Rectal smooth muscle tissue (tissue), 1 donor: Measurements from ENCODE around the gene MMP23B.

Source experiments
- H3K27ac ChIP-seq: one replicate; pipeline ENCODE4 v1.7.0; 2013; ENCODE audit warnings: low read depth, low read length, inconsistent platforms
- H3K27me3 ChIP-seq: one replicate; pipeline ENCODE4 v1.7.0; 2013; ENCODE audit warnings: low read length; ENCODE audit not compliant: control insufficient read depth, insufficient read depth
- H3K36me3 ChIP-seq: one replicate; pipeline ENCODE4 v1.7.0; 2013; ENCODE audit warnings: low read length; ENCODE audit not compliant: control insufficient read depth, insufficient read depth
- H3K4me1 ChIP-seq: one replicate; pipeline ENCODE4 v1.7.0; 2013; ENCODE audit warnings: low read length; ENCODE audit not compliant: control insufficient read depth, insufficient read depth
- H3K4me3 ChIP-seq: one replicate; pipeline ENCODE4 v1.7.0; 2013; ENCODE audit warnings: low read length
- H3K9ac ChIP-seq: one replicate; pipeline ENCODE4 v1.7.0; 2013; ENCODE audit warnings: low read length

MMP23B gene

DNA sequence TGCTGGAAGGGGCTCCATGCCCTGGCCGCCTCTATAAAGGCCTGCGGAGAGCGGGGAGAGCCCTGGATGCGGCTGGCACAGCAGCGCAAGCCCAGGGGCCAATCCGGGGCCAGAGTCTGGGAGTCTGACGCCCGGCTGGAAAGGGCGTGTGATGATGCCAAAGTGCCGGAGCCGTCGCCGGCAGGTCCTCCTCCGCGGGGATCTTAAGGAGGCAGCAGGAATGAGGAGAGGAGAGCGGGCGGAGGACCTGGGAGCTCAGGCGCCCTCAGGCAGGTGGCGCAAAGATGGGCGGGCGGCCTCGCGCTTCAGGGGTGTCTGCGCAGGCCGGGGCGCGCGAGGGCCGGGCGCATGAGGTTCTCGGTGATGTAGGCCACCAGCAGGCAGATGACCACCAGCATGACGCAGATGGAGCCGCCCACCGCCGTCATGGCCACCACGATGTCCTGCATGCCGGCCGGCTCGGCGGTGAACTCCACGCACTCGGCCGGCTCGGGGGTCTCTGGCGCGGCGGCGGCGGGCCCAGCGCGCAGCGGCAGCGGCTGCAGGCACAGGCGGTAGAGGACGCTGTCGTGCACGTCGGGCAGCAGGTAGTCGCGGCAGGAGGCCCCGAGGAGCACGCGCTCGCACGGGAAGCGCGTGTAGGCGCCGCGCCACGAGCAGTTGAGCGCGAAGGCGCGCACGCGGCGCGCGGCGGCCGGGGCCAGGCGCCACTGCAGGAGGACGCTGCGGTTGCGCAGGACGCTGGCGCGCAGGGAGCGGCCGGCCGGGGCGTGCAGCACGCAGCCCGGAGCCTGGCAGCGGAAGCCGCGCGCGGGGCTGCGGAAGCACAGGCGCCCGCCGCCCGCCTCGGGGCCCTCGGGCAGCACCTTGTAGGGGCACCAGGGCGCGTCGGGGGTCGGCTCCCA, 32.7 kb upstream of the MMP23B start:
- H3K36me3 ChIP-seq, result no peaks in the 10 kb centered on the region
- H3K27ac ChIP-seq, result no peak overlapping the region
- peak overlapping the region; percentile 44 for H3K4me3 ChIP-seq
- no peaks in the 10 kb centered on the region for H3K4me1 ChIP-seq
- peaks cover 19% of the 10 kb centered on the region for H3K27me3 ChIP-seq
- H3K9ac ChIP-seq, result no peak overlapping the region

- Histone ChIP-seq H3K27me3 (peaks cover 19% of the 10 kb centered on the region), H3K4me3 (peak within 1 kb of the TSS; percentile 51)
Measured at GRCh38 chr1:1599935-1600860, 31.8 kb upstream of the MMP23B start, which contains the start of gene FNDC10. Gene FNDC10 (minus strand): TSS chr1:1600135. CDS start chr1:1600015, 120 bp downstream.

GRCh38 chr1:1600861-1601563, 31.0 kb upstream of the MMP23B start:
- H3K9ac ChIP-seq, result no peak overlapping the region
- no peak overlapping the region for H3K27ac ChIP-seq
- H3K4me3 ChIP-seq, result no peak overlapping the region
- peaks cover 19% of the 10 kb centered on the region for H3K27me3 ChIP-seq
- H3K4me1 ChIP-seq, result no peaks in the 10 kb centered on the region
- no peaks in the 10 kb centered on the region for H3K36me3 ChIP-seq

More at GRCh38 chr1:1599935-1600860, 31.8 kb upstream of the MMP23B start, which contains the start of gene FNDC10:
- Histone ChIP-seq H3K4me1 (no peaks in the 10 kb centered on the region), H3K36me3 (no peaks in the 10 kb centered on the region), H3K27ac (no peak within 1 kb of the TSS), H3K9ac (no peak within 1 kb of the TSS)

- no peak overlapping the region for H3K27ac ChIP-seq
- no peak overlapping the region for H3K9ac ChIP-seq
- H3K4me1 ChIP-seq, result no peaks in the 10 kb centered on the region
- H3K36me3 ChIP-seq, result no peaks in the 10 kb centered on the region
- peaks cover 19% of the 10 kb centered on the region for H3K27me3 ChIP-seq
- no peak overlapping the region for H3K4me3 ChIP-seq
Measured at GRCh38 chr1:1601564-1602303, 30.2 kb upstream of the MMP23B start.

- Histone ChIP-seq H3K36me3 (no peaks in the 10 kb centered on the region), H3K27me3 (peaks cover 19% of the 10 kb centered on the region), H3K4me1 (no peaks in the 10 kb centered on the region), H3K9ac (no peak overlapping the region), H3K27ac (no peak overlapping the region), H3K4me3 (no peak overlapping the region)
Measured at GRCh38 chr1:1602304-1602967, 29.5 kb upstream of the MMP23B start.

DNA sequence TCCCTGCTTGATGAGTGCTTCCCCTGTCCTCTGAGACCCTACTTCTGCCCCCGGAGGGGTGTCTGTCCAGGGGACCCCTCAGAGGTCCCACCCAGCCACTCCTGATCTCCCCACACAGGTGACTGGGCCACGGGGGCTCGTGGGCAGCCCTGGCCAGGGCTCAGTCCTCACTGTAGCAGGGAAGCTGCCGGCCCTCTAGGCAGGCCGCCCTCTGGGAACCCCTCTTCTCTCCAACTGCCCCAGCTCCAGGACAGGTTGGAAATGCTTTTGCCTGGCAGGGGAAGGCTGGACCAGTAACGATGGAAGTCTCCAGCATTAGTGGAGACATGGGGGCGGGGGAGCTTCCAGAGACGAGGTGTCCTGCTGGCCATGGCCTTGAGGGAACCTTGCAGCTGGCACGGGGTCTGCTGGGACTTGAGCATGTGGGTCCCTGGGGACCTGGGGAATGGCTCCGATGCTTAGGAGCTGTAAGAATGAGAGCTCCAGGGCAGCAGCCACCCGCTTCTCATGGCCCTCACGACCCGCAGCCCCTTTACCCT, 28.9 kb upstream of the MMP23B start:
- peaks cover 14% of the 10 kb centered on the region for H3K27me3 ChIP-seq
- H3K4me3 ChIP-seq, result no peak overlapping the region
- no peaks in the 10 kb centered on the region for H3K36me3 ChIP-seq

GRCh38 chr1:1603671-1604373, 28.2 kb upstream of the MMP23B start:
- no peaks in the 10 kb centered on the region for H3K36me3 ChIP-seq
- peaks cover 6% of the 10 kb centered on the region for H3K27me3 ChIP-seq
- H3K27ac ChIP-seq, result no peak overlapping the region
- H3K4me3 ChIP-seq, result no peak overlapping the region
- no peak overlapping the region for H3K9ac ChIP-seq
- H3K4me1 ChIP-seq, result no peaks in the 10 kb centered on the region

More for the DNA sequence above, 28.9 kb upstream of the MMP23B start:
- H3K4me1 ChIP-seq, result no peaks in the 10 kb centered on the region
- no peak overlapping the region for H3K27ac ChIP-seq
- H3K9ac ChIP-seq, result no peak overlapping the region

DNA sequence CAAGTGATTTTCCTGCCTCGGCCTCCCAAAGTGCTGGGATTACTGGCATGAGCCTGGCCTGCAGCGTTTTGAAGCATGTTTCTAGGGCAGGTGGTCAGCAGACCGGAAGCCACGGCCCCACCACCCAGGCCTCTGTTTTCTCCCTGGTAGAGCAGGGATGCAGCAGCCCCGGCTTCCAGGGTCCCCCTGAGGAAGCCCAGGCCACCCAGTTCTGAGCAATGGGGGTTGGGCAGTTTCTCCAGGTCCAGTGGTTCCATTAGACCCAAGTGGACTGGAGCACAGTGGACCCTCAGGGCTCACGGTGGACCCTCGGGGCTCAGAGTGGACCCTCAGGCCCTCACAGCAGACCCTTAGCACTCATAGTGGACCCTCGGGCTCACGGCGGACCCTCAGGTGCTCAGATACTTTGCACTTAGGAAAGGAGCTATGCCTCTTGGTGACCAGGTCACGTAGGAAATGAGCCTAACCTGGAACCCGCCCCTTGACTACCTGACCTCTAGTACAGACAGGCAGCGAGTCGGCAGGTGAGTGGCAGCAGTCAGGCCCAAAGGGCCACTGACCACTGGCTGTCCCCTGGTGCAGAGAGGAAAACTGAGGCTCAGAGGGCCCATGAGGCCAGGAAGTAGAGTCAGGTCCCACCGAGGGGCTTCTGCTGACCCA, 27.5 kb upstream of the MMP23B start:
- no peak overlapping the region for H3K27ac ChIP-seq
- no peaks in the 10 kb centered on the region for H3K36me3 ChIP-seq
- no peaks in the 10 kb centered on the region for H3K4me1 ChIP-seq
- no peak overlapping the region for H3K4me3 ChIP-seq
- no peak overlapping the region for H3K9ac ChIP-seq
- H3K27me3 ChIP-seq, result peaks cover 2% of the 10 kb centered on the region

DNA sequence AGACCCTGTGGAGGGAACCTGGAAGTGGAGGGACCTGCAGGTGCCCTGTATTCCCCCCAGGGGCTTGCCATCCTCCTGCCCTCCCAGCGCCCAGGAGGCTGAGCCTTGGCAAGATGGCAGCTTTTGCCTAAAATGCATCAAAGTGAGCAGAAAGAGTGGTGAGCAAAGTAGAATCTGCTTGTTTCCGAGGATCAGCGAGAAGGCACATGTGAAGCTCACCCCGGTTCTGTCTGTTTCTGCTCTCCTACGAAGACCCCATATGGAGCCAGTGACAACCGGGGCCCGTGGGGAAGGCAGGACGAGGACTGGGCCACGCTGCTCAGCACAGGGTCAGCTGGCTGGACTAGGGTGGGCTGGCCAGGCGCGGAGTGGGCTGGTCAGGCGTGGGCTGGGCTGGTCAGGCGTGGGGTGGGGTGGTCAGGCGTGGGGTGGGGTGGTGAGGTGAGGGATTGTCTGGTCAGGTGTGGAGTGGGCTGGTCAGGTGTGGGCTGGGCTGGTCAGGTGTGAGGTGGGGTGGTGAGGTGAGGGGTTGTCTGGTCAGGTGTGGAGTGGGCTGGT, 26.9 kb upstream of the MMP23B start:
- no peaks in the 10 kb centered on the region for H3K4me1 ChIP-seq
- H3K27me3 ChIP-seq, result peaks cover 2% of the 10 kb centered on the region
- no peak overlapping the region for H3K9ac ChIP-seq
- no peak overlapping the region for H3K27ac ChIP-seq
- H3K4me3 ChIP-seq, result no peak overlapping the region
- H3K36me3 ChIP-seq, result no peaks in the 10 kb centered on the region

- Histone ChIP-seq H3K4me3 (no peak overlapping the region), H3K27me3 (peaks cover 2% of the 10 kb centered on the region), H3K9ac (no peak overlapping the region), H3K36me3 (no peaks in the 10 kb centered on the region), H3K27ac (no peak overlapping the region), H3K4me1 (no peaks in the 10 kb centered on the region)
Measured at GRCh38 chr1:1605724-1606123, 26.2 kb upstream of the MMP23B start.
